LNCaP clone FGC (cell line): Measurements from ENCODE around the gene TAS2R38.

ENCODE experiments used
- DNase-seq: peaks from one replicate; pipeline ENCODE4 v3.0.0-alpha.2; 2011; ENCODE audit warnings: low read depth
- H3K4me3 ChIP-seq: 2 replicates; pipeline ENCODE4 v1.5.1; 2011; ENCODE audit warnings: mild to moderate bottlenecking, low read depth, low read length, control low read depth
- TF ChIP-seq, protein P1 (sequence below): IDR thresholded peaks from 2 replicates; pipeline ENCODE4 v1.5.1; 2012; ENCODE audit warnings: mild to moderate bottlenecking; ENCODE audit not compliant: control insufficient read depth, insufficient read depth; ENCODE audit errors: extremely low read depth

TAS2R38 gene

DNA sequence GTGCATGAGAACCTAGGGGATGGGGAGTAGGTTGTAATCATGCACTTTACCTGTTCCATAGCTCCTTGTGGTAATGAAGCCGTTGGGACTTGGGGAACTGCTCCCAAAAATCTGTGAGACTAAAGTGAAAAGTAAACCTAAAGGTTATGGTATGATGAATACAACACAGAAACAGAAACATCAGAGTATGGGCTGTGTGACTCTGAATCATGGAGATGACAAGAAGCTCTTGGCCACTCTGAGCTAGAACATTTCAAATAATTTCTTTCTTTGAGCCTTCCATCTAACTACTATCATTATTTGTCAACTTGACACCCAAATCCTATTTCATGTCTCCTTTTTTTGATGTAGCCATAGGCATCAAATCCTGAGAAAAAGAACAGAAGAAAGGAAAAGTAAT lies 29.7 kb downstream of the TAS2R38 start:
- TF ChIP-seq, protein P1, sequence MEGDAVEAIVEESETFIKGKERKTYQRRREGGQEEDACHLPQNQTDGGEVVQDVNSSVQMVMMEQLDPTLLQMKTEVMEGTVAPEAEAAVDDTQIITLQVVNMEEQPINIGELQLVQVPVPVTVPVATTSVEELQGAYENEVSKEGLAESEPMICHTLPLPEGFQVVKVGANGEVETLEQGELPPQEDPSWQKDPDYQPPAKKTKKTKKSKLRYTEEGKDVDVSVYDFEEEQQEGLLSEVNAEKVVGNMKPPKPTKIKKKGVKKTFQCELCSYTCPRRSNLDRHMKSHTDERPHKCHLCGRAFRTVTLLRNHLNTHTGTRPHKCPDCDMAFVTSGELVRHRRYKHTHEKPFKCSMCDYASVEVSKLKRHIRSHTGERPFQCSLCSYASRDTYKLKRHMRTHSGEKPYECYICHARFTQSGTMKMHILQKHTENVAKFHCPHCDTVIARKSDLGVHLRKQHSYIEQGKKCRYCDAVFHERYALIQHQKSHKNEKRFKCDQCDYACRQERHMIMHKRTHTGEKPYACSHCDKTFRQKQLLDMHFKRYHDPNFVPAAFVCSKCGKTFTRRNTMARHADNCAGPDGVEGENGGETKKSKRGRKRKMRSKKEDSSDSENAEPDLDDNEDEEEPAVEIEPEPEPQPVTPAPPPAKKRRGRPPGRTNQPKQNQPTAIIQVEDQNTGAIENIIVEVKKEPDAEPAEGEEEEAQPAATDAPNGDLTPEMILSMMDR, result no peak
- no peak for DNase-seq
- no peak overlapping the region for H3K4me3 ChIP-seq

DNA sequence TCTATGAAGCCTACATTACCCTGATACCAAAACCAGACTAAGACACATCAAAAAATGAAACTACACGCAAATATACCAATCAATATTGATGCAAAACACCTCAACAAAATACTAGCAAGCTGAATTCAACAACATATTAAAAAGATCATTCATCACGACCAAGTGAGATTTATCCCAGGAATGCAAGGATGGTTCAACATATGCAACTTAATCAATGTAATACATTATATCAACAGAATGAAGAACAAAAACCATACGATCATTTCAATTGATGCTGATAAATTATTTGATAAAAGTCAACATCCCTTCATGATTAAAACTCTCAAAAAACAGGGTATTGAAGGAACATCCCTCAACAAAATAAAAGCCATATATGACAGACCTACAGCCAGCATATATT lies 32.5 kb downstream of the TAS2R38 start:
- no peak overlapping the region for H3K4me3 ChIP-seq
- TF ChIP-seq, protein P1, result no peak
- no peak for DNase-seq

DNA sequence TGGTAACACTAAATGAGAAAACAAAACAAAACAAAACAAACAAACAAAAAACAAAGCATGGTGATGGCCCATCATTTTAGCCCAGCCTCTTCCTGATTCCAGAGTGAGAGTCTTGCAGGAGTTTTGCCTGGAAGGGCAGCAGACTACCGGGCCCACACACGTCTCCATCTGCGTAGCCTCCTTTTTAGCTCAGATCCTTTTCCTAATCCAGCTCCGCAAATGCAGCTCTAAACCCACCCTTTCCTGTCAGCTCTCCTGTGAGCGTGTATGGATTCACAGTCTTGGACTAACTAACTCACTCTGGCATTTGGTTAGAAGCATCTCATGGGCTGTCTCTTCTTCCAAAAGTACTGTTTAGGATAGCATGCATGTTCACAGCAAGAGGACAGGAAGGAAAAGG lies 43.4 kb downstream of the TAS2R38 start:
- H3K4me3 ChIP-seq, result no peak overlapping the region
- TF ChIP-seq, protein P1, result no peak
- DNase-seq, result no peak

GRCh38 chr7:141928845-141929195 lies 44.8 kb downstream of the TAS2R38 start:
- DNase-seq, result no peak
- no peak overlapping the region for H3K4me3 ChIP-seq
- TF ChIP-seq, protein P1, result no peak

DNA sequence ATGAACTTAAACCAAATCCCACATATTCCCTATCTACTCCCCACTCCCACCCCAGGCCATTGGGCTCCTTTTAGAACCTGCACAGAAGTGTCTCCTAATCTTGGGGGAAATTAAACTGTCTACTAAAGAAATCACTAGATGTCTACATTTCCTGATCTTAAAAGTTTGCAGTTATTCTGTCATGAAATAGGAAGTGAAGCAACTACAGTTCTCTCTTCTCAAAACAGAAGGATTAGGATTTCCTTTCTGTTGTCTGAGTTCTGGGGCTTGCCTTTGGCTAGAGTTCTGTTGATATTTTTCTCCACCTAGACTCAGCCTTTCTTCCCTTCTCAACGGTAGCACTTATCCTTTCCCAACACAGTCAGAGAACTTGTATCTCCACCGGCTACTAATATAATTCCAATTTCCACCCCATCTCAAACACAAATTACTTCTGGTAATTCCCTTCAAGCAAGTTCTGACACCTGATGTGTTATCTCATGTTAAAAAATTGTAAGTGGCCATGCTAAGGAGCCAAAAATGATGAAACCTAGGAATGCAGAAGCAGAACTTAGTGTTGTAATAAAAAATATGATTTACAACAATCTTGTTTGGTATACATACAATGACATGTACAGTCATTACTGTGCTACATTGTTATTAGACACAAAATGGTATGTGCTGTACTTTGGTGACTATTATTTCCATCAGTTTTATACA lies 45.3 kb downstream of the TAS2R38 start:
- DNase-seq, result no peak
- TF ChIP-seq, protein P1, result no peak
- H3K4me3 ChIP-seq, result no peak overlapping the region
